IMR-90 (cell line): ENCODE measurements around the gene RPL27A. TPM values are rescaled to one million over a fixed set of nuclear protein-coding genes. Genes with fewer than 3 reads are reported as not detected.

Experiments
- ATAC-seq: fragments of 200-7000 bp; cut with Tn5 transposase; 2 replicates; pipeline ENCODE4 v1.9.1; 2020; ENCODE audit warnings: low read depth, mild to moderate bottlenecking, moderate library complexity
- BruUV-seq: library from RNA; stranded (reverse); fragments of 400-500 nt; replicated peaks from 2 replicates; lab custom pipeline; 2021; lab: Mats Ljungman, UMichigan
- CTCF ChIA-PET: fragments of 300-600 bp; formaldehyde crosslinking; extraction: SDS; loops from one replicate; lab custom pipeline; 2021; ENCODE audit warnings: antibody characterized with exemption; lab: Yijun Ruan, JAX
- POLR2A ChIA-PET: fragments of 300-600 bp; sonication (Branson Sonifier 250); formaldehyde crosslinking; loops from one replicate; lab custom pipeline; 2022; ENCODE audit warnings: antibody characterized with exemption; ENCODE audit not compliant: unreplicated experiment; lab: Charles Lee
- DNase-seq: peaks from one replicate; pipeline ENCODE4 v3.0.0; 2013
- H2AFZ ChIP-seq: replicated peaks from 2 replicates; pipeline ENCODE3; 2013; ENCODE audit warnings: low read length, mild to moderate bottlenecking; ENCODE audit not compliant: poor library complexity
- H2AK5ac ChIP-seq: 2 replicates; pipeline ENCODE4 v1.6.1; 2013; ENCODE audit warnings: low read depth, low read length, inconsistent platforms
- H2AK9ac ChIP-seq: replicated peaks from 2 replicates; pipeline ENCODE3; 2013; ENCODE audit warnings: mild to moderate bottlenecking, low read depth, low read length, moderate library complexity; ENCODE audit not compliant: poor library complexity
- H2BK120ac ChIP-seq: 2 replicates; pipeline ENCODE4 v1.6.1; 2013; ENCODE audit warnings: low read depth, low read length, inconsistent platforms
- H2BK15ac ChIP-seq: 3 replicates; pipeline ENCODE4 v1.6.1; 2013; ENCODE audit warnings: low read depth, low read length, inconsistent platforms
- H2BK20ac ChIP-seq: 2 replicates; pipeline ENCODE4 v1.6.1; 2013; ENCODE audit warnings: low read depth, mild to moderate bottlenecking, inconsistent platforms, low read length, moderate library complexity
- H2BK5ac ChIP-seq: 2 replicates; pipeline ENCODE4 v1.6.1; 2013; ENCODE audit warnings: mild to moderate bottlenecking, low read depth, low read length, inconsistent platforms; ENCODE audit not compliant: poor library complexity, severe bottlenecking
- H3K14ac ChIP-seq: replicated peaks from 2 replicates; pipeline ENCODE4 v1.6.1; 2013; ENCODE audit warnings: low read depth, low read length, inconsistent platforms
- H3K18ac ChIP-seq: 2 replicates; pipeline ENCODE4 v1.6.1; 2013; ENCODE audit warnings: low read depth, low read length, control low read depth
- H3K23ac ChIP-seq: 2 replicates; pipeline ENCODE4 v1.6.1; 2013; ENCODE audit warnings: low read depth, low read length, inconsistent platforms
- H3K27ac ChIP-seq: 2 replicates; pipeline ENCODE4 v1.5.1; 2013; ENCODE audit warnings: mild to moderate bottlenecking, control low read depth, low read length; ENCODE audit not compliant: insufficient read depth
- H3K27me3 ChIP-seq: 2 replicates; pipeline ENCODE4 v1.6.1; 2013; ENCODE audit warnings: low read length; ENCODE audit not compliant: control insufficient read depth, insufficient read depth
- H3K36me3 ChIP-seq: 2 replicates; pipeline ENCODE4 v1.6.1; 2013; ENCODE audit warnings: low read length, mixed read lengths; ENCODE audit not compliant: control insufficient read depth, insufficient read depth
- H3K4ac ChIP-seq: 2 replicates; pipeline ENCODE4 v1.6.1; 2013; ENCODE audit warnings: low read depth, low read length, inconsistent platforms
- H3K4me1 ChIP-seq: 2 replicates; pipeline ENCODE4 v1.6.1; 2013; ENCODE audit warnings: low read length, mixed read lengths; ENCODE audit not compliant: control insufficient read depth, insufficient read depth
- H3K4me2 ChIP-seq: 2 replicates; pipeline ENCODE4 v1.6.1; 2013; ENCODE audit warnings: low read depth, mild to moderate bottlenecking, control low read depth, low read length, moderate library complexity
- H3K4me3 ChIP-seq: 2 replicates; pipeline ENCODE4 v1.5.1; 2013; ENCODE audit warnings: low read depth, mild to moderate bottlenecking, control low read depth, low read length, moderate library complexity; ENCODE audit not compliant: insufficient read depth
- H3K56ac ChIP-seq: 2 replicates; pipeline ENCODE4 v1.6.1; 2013; ENCODE audit warnings: low read length, inconsistent platforms; ENCODE audit not compliant: insufficient read depth; ENCODE audit errors: extremely low read depth
- H3K79me1 ChIP-seq, 2 experiments: 2 replicates each; pipeline ENCODE4 v1.6.1; 2013; ENCODE audit warnings: low read length in 2 of 2, inconsistent platforms in 1 of 2, low read depth in 1 of 2
- H3K9ac ChIP-seq: 2 replicates; pipeline ENCODE4 v1.6.1; 2013; ENCODE audit warnings: low read depth, low read length, control low read depth
- H3K9me1 ChIP-seq: 2 replicates; pipeline ENCODE4 v1.6.1; 2013; ENCODE audit warnings: low read length, inconsistent platforms; ENCODE audit not compliant: insufficient read depth
- H3K9me3 ChIP-seq: 2 replicates; pipeline ENCODE4 v1.6.1; 2013; ENCODE audit warnings: low read length; ENCODE audit not compliant: control insufficient read depth, insufficient read depth
- H4K20me1 ChIP-seq: 2 replicates; pipeline ENCODE4 v1.6.1; 2013; ENCODE audit warnings: low read length, inconsistent platforms; ENCODE audit not compliant: insufficient read depth
- H4K5ac ChIP-seq: 2 replicates; pipeline ENCODE4 v1.6.1; 2013; ENCODE audit warnings: mild to moderate bottlenecking, low read depth, low read length, control low read depth
- H4K8ac ChIP-seq, 2 experiments: 2 replicates each; pipeline ENCODE4 v1.6.1; 2013; ENCODE audit warnings: low read depth in 2 of 2, low read length in 2 of 2, control low read depth in 1 of 2, inconsistent platforms in 1 of 2
- H4K91ac ChIP-seq: 2 replicates; pipeline ENCODE4 v1.6.1; 2013; ENCODE audit warnings: low read depth, low read length, inconsistent platforms; ENCODE audit not compliant: insufficient read depth
- CHD1 ChIP-seq: IDR thresholded peaks from 2 replicates; pipeline ENCODE4 v1.6.1; 2012; ENCODE audit warnings: low read depth, low read length, improper control_type of control experiment
- MXI1 ChIP-seq: IDR thresholded peaks from 2 replicates; pipeline ENCODE4 v1.6.1; 2012; ENCODE audit warnings: low read depth, mild to moderate bottlenecking, low read length, moderate library complexity, borderline replicate concordance
- POLR2A ChIP-seq: IDR thresholded peaks from 2 replicates; pipeline ENCODE4 v1.6.1; 2012; ENCODE audit warnings: mild to moderate bottlenecking, low read depth, low read length
- RFX5 ChIP-seq: IDR thresholded peaks from 2 replicates; pipeline ENCODE4 v1.8.0; 2012; ENCODE audit warnings: low read depth, mild to moderate bottlenecking, low read length, moderate library complexity
- USF2 ChIP-seq: fragments of 150-350 bp; IDR thresholded peaks from 2 replicates; pipeline ENCODE4 v1.6.1; 2017; ENCODE audit warnings: mild to moderate bottlenecking, antibody characterized with exemption, low read length, low read depth
- WGBS, 2 experiments: methylation state at CpG; one replicate each; pipeline versions ENCODE4 v1.1.5 to v1.1.7; 2013; ENCODE audit warnings: missing lambda C conversion rate in 2 of 2; ENCODE audit not compliant: insufficient read length in 1 of 2; ENCODE audit errors: extremely low coverage in 2 of 2; 5-methylcytosine and 5-hydroxymethylcytosine counted together
- dilution Hi-C: fragments of 300-500 bp; cut with HindIII; formaldehyde crosslinking; loops from one replicate; pipeline ENCODE4 v1.14.3; 2018; ENCODE audit warnings: low sequenced_read_pairs; ENCODE audit not compliant: unreplicated experiment
- in situ Hi-C: fragments of 300-500 bp; cut with MboI; formaldehyde crosslinking; loops from 3 replicates; pipeline ENCODE4 v1.14.3; 2019; ENCODE audit warnings: low sequenced_read_pairs, inconsistent platforms, mixed read lengths
- intact Hi-C: fragments of 100-400 bp; cut with micrococcal nuclease; formaldehyde crosslinking; loops from 2 replicates; pipeline ENCODE4 v1.10.0; 2022
- polyA plus RNA-seq, 3 experiments: library from polyadenylated mRNA; depleted of rRNA; stranded (reverse); fragments of >200 nt; gene quantifications; 2 replicates each; pipeline ENCODE4 v1.2.3, GENCODE V29; 2012; ENCODE audit warnings: low replicate concordance in 1 of 3
- total RNA-seq: library from RNA; depleted of rRNA; stranded (reverse); fragments of >200 nt; gene quantifications from 2 replicates; pipeline ENCODE4 v1.2.3, GENCODE V29; 2012

RPL27A gene
- total and polyA plus RNA-seq, 2 of the 4 experiments (the other 2 are of a cell fraction): 786 to 849 TPM

- H2AK5ac ChIP-seq: no peak overlapping the region
- no peak overlapping the region for H3K4me2 ChIP-seq
- no peak overlapping the region for H2BK120ac ChIP-seq
- in situ Hi-C loops: loop anchor here (25.0 kb wide), 1 partner anchor 446 kb away; no protein-coding TSS in a partner anchor
- H3K9me3 ChIP-seq: no peaks in the 10 kb centered on the region
- H3K4me3 ChIP-seq: no peak overlapping the region
- ATAC-seq (no peak), DNase-seq (no peak)
- H3K9ac ChIP-seq: no peak overlapping the region
- H3K56ac ChIP-seq: no peak overlapping the region
- H2AFZ ChIP-seq: no peak overlapping the region
- WGBS, 2 experiments: no CpG with 5 or more reads among the region's 6 CpGs
- H4K91ac ChIP-seq: no peak overlapping the region
- H3K4ac ChIP-seq: no peak overlapping the region
- H4K20me1 ChIP-seq: peaks cover 8% of the 10 kb centered on the region; the same call in 1 of the 2 replicates
- H3K27ac ChIP-seq: no peak overlapping the region
- H3K36me3 ChIP-seq: peaks cover 54% of the 10 kb centered on the region
- H3K18ac ChIP-seq: no peak overlapping the region
- no peak overlapping the region for H2BK20ac ChIP-seq
- no peak overlapping the region for H2BK15ac ChIP-seq
- intact Hi-C loops: loop anchor here (10.0 kb wide), 1 partner anchor 443 kb away; no protein-coding TSS in a partner anchor
- TF ChIP-seq CHD1 (no peak), MXI1 (no peak), RFX5 (no peak), USF2 (no peak), POLR2A (0 out of 2 replicates have a peak, but pooled peaks have one; percentile 33)
- H2BK5ac ChIP-seq: no peak overlapping the region
- H3K79me1 ChIP-seq: peaks cover 18 to 52% of the 10 kb centered on the region in 2 experiments
- no peak overlapping the region for H3K14ac ChIP-seq
- no peak overlapping the region for H3K23ac ChIP-seq
- no TSS peak for BruUV-seq
- H4K5ac ChIP-seq: no peak overlapping the region
- ChIA-PET POLR2A (no interaction called here), CTCF (interaction anchor here (1.3 kb wide), 1 partner anchor 8 kb away, joined by 3 read pairs; no protein-coding TSS in a partner anchor)
- peaks cover 4% of the 10 kb centered on the region; the same call in 1 of the 2 replicates for H3K4me1 ChIP-seq
- no peak overlapping the region for H2AK9ac ChIP-seq
- H3K9me1 ChIP-seq: peaks cover 3% of the 10 kb centered on the region
- H3K27me3 ChIP-seq: no peaks in the 10 kb centered on the region
- dilution Hi-C loops: no loop called here
- no peak overlapping the region for H4K8ac ChIP-seq
Observed at GRCh38 chr11:8691601-8692000, 9.0 kb downstream of the RPL27A start.
